ENCODE data around the gene ARHGAP33. TPM values are rescaled to one million over a fixed set of nuclear protein-coding genes. Genes with fewer than 3 reads are reported as not detected.

Gene ARHGAP33
- total RNA-seq, 1 experiment from 2014 or later = 43.9 TPM

GRCh38 chr19:35730326-35730725 is 45.0 kb upstream of the ARHGAP33 start:
- no peak for ATAC-seq
- ChIA-PET POLR2A (interaction anchor here (1.7 kb wide), 1 partner anchor 10 kb away, joined by 6 read pairs; no protein-coding TSS in a partner anchor), CTCF (no interaction called here)
- Mint-ChIP-seq H3K4me3 (no peak overlapping the region), H3K27ac (no peak overlapping the region), H3K36me3 (peaks cover 66% of the 10 kb centered on the region), H3K4me1 (0 out of 2 replicates have a peak, but pooled peaks cover 2% of the 10 kb centered on the region), H3K9me3 (no peaks in the 10 kb centered on the region), H3K27me3 (ENCODE audit: low read depth) (no peaks in the 10 kb centered on the region)
- DNase-seq (ENCODE audit: low spot score) = no peak
- TF ChIP-seq ZBTB21 (CRISPR knock-in tag; IDR thresholded peaks at IDR 0.05; ENCODE audit: borderline replicate concordance) = no peak
- no peak for TF ChIP-seq HMGA2 (CRISPR knock-in tag; IDR thresholded peaks at IDR 0.05)
- TF ChIP-seq USF1 (CRISPR knock-in tag; IDR thresholded peaks at IDR 0.05) = no peak
- TF ChIP-seq SOX15 (CRISPR knock-in tag; IDR thresholded peaks at IDR 0.05) = no peak
- no peak for TF ChIP-seq ZSCAN18 (CRISPR knock-in tag; IDR thresholded peaks at IDR 0.05)
- no peak for TF ChIP-seq ZNF281 (CRISPR knock-in tag; IDR thresholded peaks at IDR 0.05)
- TF ChIP-seq TP53 (CRISPR knock-in tag; IDR thresholded peaks at IDR 0.05) = no peak
- TF ChIP-seq ESRRA (CRISPR knock-in tag; IDR thresholded peaks at IDR 0.05; ENCODE audit: borderline replicate concordance) = no peak
- TF ChIP-seq FOXP1 (CRISPR knock-in tag; IDR thresholded peaks at IDR 0.05; ENCODE audit: borderline replicate concordance) = no peak
- no peak for TF ChIP-seq KAT7 (CRISPR knock-in tag; IDR thresholded peaks at IDR 0.05; ENCODE audit: borderline replicate concordance)
- no peak for TF ChIP-seq ZNF396 (CRISPR knock-in tag; IDR thresholded peaks at IDR 0.05; ENCODE audit: borderline replicate concordance)
- no peak for TF ChIP-seq ATF2 (CRISPR knock-in tag; IDR thresholded peaks at IDR 0.05; ENCODE audit: borderline replicate concordance, low read depth)
- TF ChIP-seq ELF4 (CRISPR knock-in tag; IDR thresholded peaks at IDR 0.05; ENCODE audit: low read depth) = no peak
- TF ChIP-seq NFYB (CRISPR knock-in tag; conservative IDR thresholded peaks at IDR 0.05; ENCODE audit: low read depth) = no peak
- no peak for TF ChIP-seq HMGXB4 (CRISPR knock-in tag; IDR thresholded peaks at IDR 0.05)
- no peak for TF ChIP-seq OVOL2 (CRISPR knock-in tag; IDR thresholded peaks at IDR 0.05; ENCODE audit: borderline replicate concordance)
- TF ChIP-seq NFATC4 (CRISPR knock-in tag; IDR thresholded peaks at IDR 0.05) = no peak

- no peaks in the 10 kb centered on the region for H3K27me3 Mint-ChIP-seq (ENCODE audit: low read depth)
- no peaks in the 10 kb centered on the region for H3K9me3 Mint-ChIP-seq
- ATAC-seq (no peak), DNase-seq (ENCODE audit: low spot score) (no peak)
- POLR2A ChIA-PET = interaction anchor here (1.7 kb wide), 1 partner anchor 9 kb away, joined by 6 read pairs; no protein-coding TSS in a partner anchor
- H3K36me3 Mint-ChIP-seq = peaks cover 57% of the 10 kb centered on the region
- 0 out of 2 replicates have a peak, but pooled peaks cover 2% of the 10 kb centered on the region for H3K4me1 Mint-ChIP-seq
- H3K27ac Mint-ChIP-seq = peak overlapping the region; percentile 9; the same call in 1 of the 2 replicates
- CTCF ChIA-PET = no interaction called here
- H3K4me3 Mint-ChIP-seq = no peak overlapping the region
- TF ChIP-seq ATF1 (CRISPR knock-in tag; IDR thresholded peaks at IDR 0.05) = no peak
- TF ChIP-seq ZNF423 (CRISPR knock-in tag; IDR thresholded peaks at IDR 0.05) = no peak
- no peak for TF ChIP-seq TEAD4 (CRISPR knock-in tag; IDR thresholded peaks at IDR 0.05)
- TF ChIP-seq SMAD3 (CRISPR knock-in tag; IDR thresholded peaks at IDR 0.05; ENCODE audit: borderline replicate concordance) = no peak
- TF ChIP-seq E2F5 (CRISPR knock-in tag; IDR thresholded peaks at IDR 0.05) = no peak
- no peak for TF ChIP-seq FOXJ3 (CRISPR knock-in tag; IDR thresholded peaks at IDR 0.05; ENCODE audit: borderline replicate concordance)
- TF ChIP-seq SMAD4 (CRISPR knock-in tag; IDR thresholded peaks at IDR 0.05) = no peak
- no peak for TF ChIP-seq MXD4 (CRISPR knock-in tag; IDR thresholded peaks at IDR 0.05; ENCODE audit: borderline replicate concordance)
- no peak for TF ChIP-seq PREB (CRISPR knock-in tag; IDR thresholded peaks at IDR 0.05; ENCODE audit: borderline replicate concordance)
- no peak for TF ChIP-seq SP1 (CRISPR knock-in tag; conservative IDR thresholded peaks at IDR 0.05)
- TF ChIP-seq CREB1 (CRISPR knock-in tag; IDR thresholded peaks at IDR 0.05) = no peak
These were observed 44.0 kb upstream of the ARHGAP33 start for GRCh38 chr19:35731353-35731752.

All from WTC11 (cell line).